ENCODE measurements around the gene DCP1B.

Gene DCP1B

GRCh38 chr12:2017546-2018337 is 13.5 kb upstream of the DCP1B start:
- no peak for DNase-seq

- DNase-seq: no peak
Observed at GRCh38 chr12:2016862-2017545, 12.7 kb upstream of the DCP1B start.

GRCh38 chr12:2014231-2014630 is 10.0 kb upstream of the DCP1B start:
- no peak for DNase-seq

GRCh38 chr12:2013527-2014223 is 9.4 kb upstream of the DCP1B start:
- DNase-seq: no peak

GRCh38 chr12:2013086-2013485 is 8.8 kb upstream of the DCP1B start:
- DNase-seq: no peak

- DNase-seq: no peak
Observed at GRCh38 chr12:2011643-2012607, 7.7 kb upstream of the DCP1B start.

GRCh38 chr12:2009623-2010022 is 5.4 kb upstream of the DCP1B start:
- no peak for DNase-seq

GRCh38 chr12:2008677-2009076 is 4.4 kb upstream of the DCP1B start:
- no peak for DNase-seq

GRCh38 chr12:2003676-2004112 is 563 bp downstream of the DCP1B start:
- no peak for DNase-seq

GRCh38 chr12:1995205-1995896 is 8.9 kb downstream of the DCP1B start:
- DNase-seq: no peak

GRCh38 chr12:1994429-1995143 is 9.7 kb downstream of the DCP1B start:
- no peak for DNase-seq

- no peak for DNase-seq
Observed at GRCh38 chr12:1993871-1994371, 10.3 kb downstream of the DCP1B start.

GRCh38 chr12:1993341-1993740 is 10.9 kb downstream of the DCP1B start:
- DNase-seq: no peak

GRCh38 chr12:1992732-1993131 is 11.5 kb downstream of the DCP1B start:
- DNase-seq: no peak

- DNase-seq: no peak
Observed at GRCh38 chr12:1989111-1989510, 15.1 kb downstream of the DCP1B start.

- no peak for DNase-seq
Observed at GRCh38 chr12:1984759-1985158, 19.5 kb downstream of the DCP1B start.

GRCh38 chr12:1980282-1980681 is 24.0 kb downstream of the DCP1B start:
- no peak for DNase-seq

- no peak for DNase-seq
Observed at GRCh38 chr12:1978078-1978862, 26.0 kb downstream of the DCP1B start.

- DNase-seq: no peak
Observed at GRCh38 chr12:1977588-1977987, 26.7 kb downstream of the DCP1B start.

- DNase-seq: no peak
Observed at GRCh38 chr12:1977109-1977508, 27.1 kb downstream of the DCP1B start.
